Naive thymus-derived CD8-positive, alpha-beta T cell (primary cell): ENCODE data around the gene MYRFL. TPM values are rescaled to one million over a fixed set of nuclear protein-coding genes. Genes with fewer than 3 reads are reported as not detected.
"Not testable (repeated sequence)": the region's sequence is repeated elsewhere in the genome, so short reads cannot be mapped to it uniquely, and the experiment has no call there.

Experiments
- ATAC-seq, 2 donors: fragments of 150-1000 bp; cut with Tn5 transposase in 1 of 2; sonication (Bioruptor Pico), chemical (Tn5 transposase) in 1 of 2; 1 replicate in 1 of 2; 2 replicates in 1 of 2; pipeline ENCODE4 v1.10.0; 2021; ENCODE audit warnings: mild to moderate bottlenecking in 2 of 2, moderate library complexity in 2 of 2
- POLR2A ChIA-PET: fragments of 350-600 bp; sonication (Branson Sonifier 250); formaldehyde crosslinking; loops from one replicate; lab custom pipeline; 2021; ENCODE audit warnings: antibody characterized with exemption; lab: Charles Lee
- DNase-seq, 10 donors: peaks; one replicate each; pipeline versions ENCODE4 v3.0.0 to v3.0.0-alpha.2; 2020 to 2022
- H3K27ac Mint-ChIP-seq, 10 donors: one replicate each; pipeline ENCODE4 v1.8.0; 2020 to 2022; ENCODE audit warnings: mild to moderate bottlenecking in 10 of 10, mixed read lengths in 10 of 10, moderate library complexity in 4 of 10, inconsistent platforms in 1 of 10
- H3K27me3 Mint-ChIP-seq, 5 donors: one replicate each; pipeline ENCODE4 v1.8.0; 2021 to 2022; ENCODE audit warnings: mixed read lengths in 5 of 5
- H3K36me3 Mint-ChIP-seq, 3 donors: one replicate each; pipeline ENCODE4 v1.8.0; 2020 to 2022; ENCODE audit warnings: mixed read lengths in 3 of 3, mild to moderate bottlenecking in 2 of 3, inconsistent platforms in 1 of 3
- H3K4me1 Mint-ChIP-seq, 4 donors: one replicate each; pipeline ENCODE4 v1.8.0; 2021 to 2022; ENCODE audit warnings: mixed read lengths in 4 of 4
- H3K4me3 Mint-ChIP-seq, 10 donors: one replicate each; pipeline ENCODE4 v1.8.0; 2020 to 2022; ENCODE audit warnings: mild to moderate bottlenecking in 10 of 10, mixed read lengths in 10 of 10, moderate library complexity in 6 of 10, inconsistent platforms in 1 of 10
- H3K9me3 Mint-ChIP-seq, 9 donors: one replicate each; pipeline ENCODE4 v1.8.0; 2020 to 2022; ENCODE audit warnings: mixed read lengths in 9 of 9, mild to moderate bottlenecking in 3 of 9, inconsistent platforms in 1 of 9, moderate library complexity in 1 of 9
- polyA plus RNA-seq, 3 donors: library from polyadenylated mRNA; unstranded; fragments of 300-500 nt; fragmentation: Illumina TruSeq; gene quantifications; one replicate each; pipeline ENCODE4 v1.2.3, GENCODE V29; 2021
- total RNA-seq, 8 experiments: library from RNA in 2 of 8; stranded (reverse) in 2 of 8; gene quantifications; one replicate each; pipeline ENCODE4 v1.2.3 and lab custom pipeline; 2021 to 2026

The MYRFL gene
- total and polyA plus RNA-seq, 5 experiments from 2014 or later = not detected

- Mint-ChIP-seq H3K4me1 (no peaks in the 10 kb centered on the region), H3K36me3 (no peaks in the 10 kb centered on the region), H3K27ac (no peak overlapping the region), H3K27me3 (peaks cover 0 to 10% (median 5%) of the 10 kb centered on the region in 5 donors), H3K9me3 (peaks cover 0 to 8% (median 4%) of the 10 kb centered on the region in 9 donors), H3K4me3 (no peak overlapping the region)
- POLR2A ChIA-PET = no interaction called here
- DNase-seq (no peak), ATAC-seq (no peak)
These were observed 163.7 kb downstream of the MYRFL start for GRCh38 chr12:69988481-69989321.

GRCh38 chr12:69991690-69992288 is 166.8 kb downstream of the MYRFL start:
- Mint-ChIP-seq H3K27ac (no peak overlapping the region), H3K36me3 (no peaks in the 10 kb centered on the region), H3K9me3 (peaks cover 0 to 8% (median 3%) of the 10 kb centered on the region in 9 donors), H3K4me1 (no peaks in the 10 kb centered on the region), H3K27me3 (peaks cover 0 to 21% (median 5%) of the 10 kb centered on the region in 5 donors), H3K4me3 (no peak overlapping the region)
- ATAC-seq (no peak), DNase-seq (no peak)
- POLR2A ChIA-PET = no interaction called here

- H3K27me3 Mint-ChIP-seq = peaks cover 0 to 22% (median 5%) of the 10 kb centered on the region in 5 donors
- no peak for DNase-seq
- ATAC-seq = no peak
- H3K27ac Mint-ChIP-seq = no peak overlapping the region
- POLR2A ChIA-PET = no interaction called here
- H3K9me3 Mint-ChIP-seq = peaks cover 0 to 8% (median 3%) of the 10 kb centered on the region in 9 donors
- no peaks in the 10 kb centered on the region for H3K36me3 Mint-ChIP-seq
- H3K4me1 Mint-ChIP-seq = no peaks in the 10 kb centered on the region
- no peak overlapping the region for H3K4me3 Mint-ChIP-seq
These were observed 168.4 kb downstream of the MYRFL start for GRCh38 chr12:69993433-69993832.

- DNase-seq, H3K4me3 Mint-ChIP-seq, ATAC-seq, H3K36me3 Mint-ChIP-seq, H3K4me1 Mint-ChIP-seq, H3K9me3 Mint-ChIP-seq, H3K27ac Mint-ChIP-seq, POLR2A ChIA-PET: not testable (repeated sequence)
- peaks cover 0 to 22% (median 5%) of the 10 kb centered on the region in 5 donors for H3K27me3 Mint-ChIP-seq
These were observed 169.1 kb downstream of the MYRFL start for GRCh38 chr12:69994086-69994485.

GRCh38 chr12:69994724-69995173 is 169.7 kb downstream of the MYRFL start:
- Mint-ChIP-seq H3K4me1 (no peaks in the 10 kb centered on the region), H3K27ac (no peak overlapping the region), H3K36me3 (no peaks in the 10 kb centered on the region), H3K4me3 (no peak overlapping the region), H3K9me3 (peaks cover 0 to 8% (median 3%) of the 10 kb centered on the region in 9 donors), H3K27me3 (peaks cover 0 to 22% (median 5%) of the 10 kb centered on the region in 5 donors)
- POLR2A ChIA-PET = no interaction called here
- ATAC-seq = no peak
- no peak for DNase-seq

GRCh38 chr12:69996241-69996640 is 171.2 kb downstream of the MYRFL start:
- no peak overlapping the region for H3K4me3 Mint-ChIP-seq
- H3K4me1 Mint-ChIP-seq = no peaks in the 10 kb centered on the region
- H3K36me3 Mint-ChIP-seq = no peaks in the 10 kb centered on the region
- ATAC-seq (no peak), DNase-seq (no peak)
- H3K27me3 Mint-ChIP-seq = peaks cover 0 to 12% (median 5%) of the 10 kb centered on the region in 5 donors
- H3K9me3 Mint-ChIP-seq = peaks cover 0 to 8% (median 3%) of the 10 kb centered on the region in 9 donors
- H3K27ac Mint-ChIP-seq = no peak overlapping the region
- POLR2A ChIA-PET = no interaction called here

- Mint-ChIP-seq H3K4me1 (no peaks in the 10 kb centered on the region), H3K36me3 (no peaks in the 10 kb centered on the region), H3K9me3 (peaks cover 0 to 8% (median 3%) of the 10 kb centered on the region in 9 donors), H3K4me3 (no peak overlapping the region), H3K27me3 (peaks cover 0 to 13% (median 5%) of the 10 kb centered on the region in 5 donors), H3K27ac (no peak overlapping the region)
- DNase-seq (no peak), ATAC-seq (no peak)
- POLR2A ChIA-PET = no interaction called here
These were observed 171.7 kb downstream of the MYRFL start for GRCh38 chr12:69996722-69997121.

- Mint-ChIP-seq H3K4me3 (no peak overlapping the region), H3K4me1 (no peaks in the 10 kb centered on the region), H3K9me3 (peaks cover 0 to 8% (median 3%) of the 10 kb centered on the region in 9 donors), H3K27me3 (peaks cover 0 to 22% (median 5%) of the 10 kb centered on the region in 5 donors), H3K27ac (no peak overlapping the region), H3K36me3 (no peaks in the 10 kb centered on the region)
- POLR2A ChIA-PET = no interaction called here
- ATAC-seq = no peak
- DNase-seq = no peak
These were observed 173.0 kb downstream of the MYRFL start for GRCh38 chr12:69998011-69998410.

- DNase-seq = no peak
- peaks cover 0 to 2% (median 0%) of the 10 kb centered on the region in 9 donors for H3K9me3 Mint-ChIP-seq
- H3K27me3 Mint-ChIP-seq = peaks cover 0 to 24% (median 7%) of the 10 kb centered on the region in 5 donors
- H3K36me3 Mint-ChIP-seq = no peaks in the 10 kb centered on the region
- no peaks in the 10 kb centered on the region for H3K4me1 Mint-ChIP-seq
- POLR2A ChIA-PET = no interaction called here
- H3K27ac Mint-ChIP-seq = no peak overlapping the region
- no peak for ATAC-seq
- no peak overlapping the region for H3K4me3 Mint-ChIP-seq
These were observed 173.9 kb downstream of the MYRFL start for GRCh38 chr12:69998922-69999321.

GRCh38 chr12:69999561-69999960 is 174.5 kb downstream of the MYRFL start:
- Mint-ChIP-seq H3K4me1 (no peaks in the 10 kb centered on the region), H3K27ac (no peak overlapping the region), H3K36me3 (no peaks in the 10 kb centered on the region), H3K4me3 (no peak overlapping the region), H3K27me3 (peaks cover 0 to 24% (median 7%) of the 10 kb centered on the region in 5 donors), H3K9me3 (peaks cover 0 to 2% (median 0%) of the 10 kb centered on the region in 9 donors)
- POLR2A ChIA-PET = no interaction called here
- no peak for DNase-seq
- ATAC-seq = no peak

- Mint-ChIP-seq H3K4me1 (no peaks in the 10 kb centered on the region), H3K9me3 (peaks cover 0 to 18% (median 5%) of the 10 kb centered on the region in 9 donors), H3K36me3 (peaks cover 0 to 9% (median 6%) of the 10 kb centered on the region in 3 donors), H3K27me3 (peaks cover 0 to 16% (median 4%) of the 10 kb centered on the region in 5 donors), H3K4me3 (no peak overlapping the region), H3K27ac (no peak overlapping the region)
- POLR2A ChIA-PET = no interaction called here
- ATAC-seq (no peak), DNase-seq (no peak)
These were observed 177.3 kb downstream of the MYRFL start for GRCh38 chr12:70002097-70002911.

- Mint-ChIP-seq H3K4me1 (no peaks in the 10 kb centered on the region), H3K36me3 (peaks cover 0 to 11% (median 8%) of the 10 kb centered on the region in 3 donors), H3K9me3 (peaks cover 0 to 23% (median 10%) of the 10 kb centered on the region in 9 donors), H3K4me3 (no peak overlapping the region), H3K27me3 (peaks cover 0 to 16% (median 4%) of the 10 kb centered on the region in 5 donors), H3K27ac (no peak overlapping the region)
- ATAC-seq = no peak
- DNase-seq = no peak
- POLR2A ChIA-PET = no interaction called here
These were observed 177.9 kb downstream of the MYRFL start for GRCh38 chr12:70002912-70003255.
